ENCODE measurements around the gene JAKMIP2. TPM values are rescaled to one million over a fixed set of nuclear protein-coding genes. Genes with fewer than 3 reads are reported as not detected.

JAKMIP2 gene
- total and polyA plus RNA-seq, 12 donors = 0.06 to 0.71 (median 0.14) TPM; not detected in 3

DNA sequence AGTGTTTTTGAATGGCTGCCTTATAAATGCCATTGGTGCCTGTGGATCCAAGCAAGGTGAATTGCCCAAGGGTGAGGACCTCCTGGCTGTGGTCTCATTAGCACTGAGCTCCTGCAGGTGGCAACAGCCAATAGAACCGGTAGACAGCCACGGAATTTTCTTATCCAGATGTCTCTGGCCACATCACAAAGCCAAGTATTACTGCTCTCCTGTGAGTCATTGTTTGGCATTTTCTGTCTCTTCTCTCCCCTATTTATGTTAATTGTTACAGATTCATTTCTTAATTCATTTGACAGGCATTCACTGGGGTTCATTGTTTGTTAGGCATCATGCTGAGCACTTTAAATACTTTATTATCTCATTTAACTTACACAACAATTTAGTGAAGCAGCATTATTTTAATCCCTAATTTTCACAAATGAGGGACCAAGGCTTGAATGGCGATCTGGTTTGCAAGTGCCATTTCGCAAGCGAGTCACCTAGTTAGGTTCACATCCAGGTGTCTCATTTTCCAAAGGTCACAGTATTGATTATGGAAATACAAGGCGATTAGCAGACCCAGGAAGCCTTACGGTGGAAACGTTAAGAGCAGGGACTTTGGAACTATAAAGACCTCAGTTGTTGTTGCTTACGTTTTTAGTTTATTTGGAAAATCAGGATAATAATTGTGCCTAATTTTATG lies 214.5 kb downstream of the JAKMIP2 start:
- no peaks in the 10 kb centered on the region for H3K27me3 ChIP-seq
- H3K4me3 ChIP-seq = no peak overlapping the region
- no peaks in the 10 kb centered on the region for H3K36me3 ChIP-seq
- intact Hi-C loops (cut with DNase I) = loop anchor here in 2 of 10 donors (10.0 kb wide), 2 partner anchors 113 to 183 kb away; no protein-coding TSS in a partner anchor
- no peaks in the 10 kb centered on the region for H3K9me3 ChIP-seq
- peaks cover 0 to 18% (median 0%) of the 10 kb centered on the region in 9 donors for H3K4me1 ChIP-seq
- no peak overlapping the region for H3K27ac ChIP-seq
- TF ChIP-seq, protein P1, sequence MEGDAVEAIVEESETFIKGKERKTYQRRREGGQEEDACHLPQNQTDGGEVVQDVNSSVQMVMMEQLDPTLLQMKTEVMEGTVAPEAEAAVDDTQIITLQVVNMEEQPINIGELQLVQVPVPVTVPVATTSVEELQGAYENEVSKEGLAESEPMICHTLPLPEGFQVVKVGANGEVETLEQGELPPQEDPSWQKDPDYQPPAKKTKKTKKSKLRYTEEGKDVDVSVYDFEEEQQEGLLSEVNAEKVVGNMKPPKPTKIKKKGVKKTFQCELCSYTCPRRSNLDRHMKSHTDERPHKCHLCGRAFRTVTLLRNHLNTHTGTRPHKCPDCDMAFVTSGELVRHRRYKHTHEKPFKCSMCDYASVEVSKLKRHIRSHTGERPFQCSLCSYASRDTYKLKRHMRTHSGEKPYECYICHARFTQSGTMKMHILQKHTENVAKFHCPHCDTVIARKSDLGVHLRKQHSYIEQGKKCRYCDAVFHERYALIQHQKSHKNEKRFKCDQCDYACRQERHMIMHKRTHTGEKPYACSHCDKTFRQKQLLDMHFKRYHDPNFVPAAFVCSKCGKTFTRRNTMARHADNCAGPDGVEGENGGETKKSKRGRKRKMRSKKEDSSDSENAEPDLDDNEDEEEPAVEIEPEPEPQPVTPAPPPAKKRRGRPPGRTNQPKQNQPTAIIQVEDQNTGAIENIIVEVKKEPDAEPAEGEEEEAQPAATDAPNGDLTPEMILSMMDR (IDR thresholded peaks at IDR 0.05) = no peak
- ATAC-seq (no peak), DNase-seq (no peak)
- WGBS, 2 donors = 70 to 74% methylated on average over 9 of the region's 9 CpGs

DNA sequence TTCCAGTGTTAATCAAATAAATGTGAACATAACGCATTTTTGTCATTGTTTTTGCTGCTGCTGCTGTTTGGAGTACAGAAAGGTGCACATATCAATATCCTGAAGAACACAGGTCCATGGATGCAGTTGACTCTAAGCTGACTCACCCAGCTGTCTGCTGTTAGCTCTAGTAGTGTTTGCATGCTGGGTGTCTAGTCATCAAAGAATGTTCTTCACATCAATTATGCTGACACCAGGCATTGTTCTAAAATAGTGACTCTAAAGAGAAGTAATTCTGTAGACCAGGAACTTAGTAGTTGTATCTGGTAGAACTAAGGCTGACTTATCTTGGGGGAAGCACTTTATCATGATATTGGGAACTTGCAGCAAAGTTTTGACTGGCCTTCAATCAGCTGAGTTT lies 217.0 kb downstream of the JAKMIP2 start:
- Histone ChIP-seq H3K4me1 (no peaks in the 10 kb centered on the region), H3K27ac (no peak overlapping the region), H3K27me3 (no peaks in the 10 kb centered on the region), H3K9me3 (no peaks in the 10 kb centered on the region), H3K36me3 (no peaks in the 10 kb centered on the region), H3K4me3 (no peak overlapping the region)
- TF ChIP-seq, protein P1 (IDR thresholded peaks at IDR 0.05) = no peak
- DNase-seq (no peak), ATAC-seq (no peak)
- 91 to 100% methylated on average over 1 of the region's 1 CpG for WGBS, 2 donors
- intact Hi-C loops (cut with DNase I) = loop anchor here in 2 of 10 donors (10.0 kb wide), 2 partner anchors 111 to 181 kb away; no protein-coding TSS in a partner anchor

DNA sequence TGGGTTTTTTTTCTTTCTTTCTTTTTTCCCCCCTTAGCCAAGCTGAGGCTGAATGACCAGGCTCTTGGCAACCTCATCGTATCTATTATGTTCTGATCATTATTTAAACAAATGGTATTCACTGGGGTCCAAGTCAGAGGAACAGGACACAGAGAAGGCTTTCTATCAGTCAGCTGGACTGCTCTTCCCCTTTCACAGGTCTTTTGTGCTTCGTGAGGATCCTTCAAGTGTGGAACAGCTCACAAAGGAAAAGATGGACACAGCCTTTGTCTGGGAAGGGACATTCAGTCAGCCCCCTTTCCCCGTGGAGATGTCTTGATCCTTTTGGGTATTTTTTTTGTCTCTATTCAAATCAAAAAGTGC lies 218.4 kb downstream of the JAKMIP2 start:
- H3K27me3 ChIP-seq = no peaks in the 10 kb centered on the region
- H3K36me3 ChIP-seq = no peaks in the 10 kb centered on the region
- H3K9me3 ChIP-seq = no peaks in the 10 kb centered on the region
- peaks cover 0 to 2% (median 0%) of the 10 kb centered on the region in 9 donors for H3K4me1 ChIP-seq
- no peak for ATAC-seq
- 76% methylated on average over 3 of the region's 3 CpGs for WGBS, 2 donors
- no peak overlapping the region for H3K27ac ChIP-seq
- no peak overlapping the region for H3K4me3 ChIP-seq
- intact Hi-C loops (cut with DNase I) = loop anchor here in 2 of 10 donors (10.0 kb wide), 2 partner anchors 109 to 179 kb away; no protein-coding TSS in a partner anchor
- DNase-seq = no peak
- TF ChIP-seq, protein P1 (IDR thresholded peaks at IDR 0.05) = no peak

DNA sequence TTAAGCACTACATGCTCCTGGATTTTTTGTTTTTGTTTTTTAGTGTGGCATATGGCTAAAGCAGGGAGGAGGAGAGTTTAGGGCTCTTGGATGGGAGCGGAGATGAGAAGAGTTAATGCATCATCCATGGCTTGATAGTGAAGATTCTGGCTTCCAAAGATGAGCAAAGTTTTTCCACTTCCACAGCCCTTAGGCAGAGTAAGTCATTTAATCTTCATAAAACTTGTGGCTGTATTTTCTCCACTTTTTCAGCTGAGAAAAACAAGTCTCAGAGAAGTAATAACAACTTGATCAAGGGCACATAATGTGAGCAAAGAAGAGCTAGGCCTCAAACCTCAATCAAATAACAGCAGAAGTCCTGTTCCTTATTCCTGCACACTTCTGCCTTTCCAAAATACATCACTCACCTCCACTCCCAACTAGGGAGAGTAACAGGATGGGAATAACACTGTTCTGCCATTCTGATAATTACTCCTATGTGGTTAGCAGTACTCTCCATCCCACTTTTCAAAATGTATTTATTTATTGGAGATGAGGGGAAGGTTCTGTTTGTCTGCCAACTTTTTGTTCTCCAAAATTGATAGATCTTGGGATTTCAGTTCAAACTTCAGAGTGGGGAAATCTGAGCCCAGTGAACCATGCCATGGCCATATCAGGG lies 218.9 kb downstream of the JAKMIP2 start:
- Histone ChIP-seq H3K27ac (no peak overlapping the region), H3K27me3 (no peaks in the 10 kb centered on the region), H3K36me3 (no peaks in the 10 kb centered on the region), H3K4me1 (peaks cover 0 to 7% (median 4%) of the 10 kb centered on the region in 9 donors), H3K4me3 (no peak overlapping the region), H3K9me3 (no peaks in the 10 kb centered on the region)
- no peak for ATAC-seq
- DNase-seq = no peak
- intact Hi-C loops (cut with DNase I) = loop anchor here in 2 of 10 donors (10.0 kb wide), 2 partner anchors 109 to 179 kb away; no protein-coding TSS in a partner anchor
- 96 to 100% methylated on average over 1 of the region's 1 CpG for WGBS, 2 donors
- TF ChIP-seq, protein P1 (IDR thresholded peaks at IDR 0.05) = no peak
